Ascending aorta (tissue), 2 donors: Measurements from ENCODE around the gene NOL12. TPM values are rescaled to one million over a fixed set of nuclear protein-coding genes. Genes with fewer than 3 reads are reported as not detected.

Experiments used
- DNase-seq, 2 donors: peaks; one replicate each; pipeline ENCODE4 v3.0.0-alpha.2; 2019; ENCODE audit warnings: low spot score in 2 of 2
- H3K27ac ChIP-seq, 2 donors: fragments of 200-600 bp; sonication (generic); one replicate each; pipeline ENCODE4 v1.5.1; 2016 to 2017; ENCODE audit warnings: mild to moderate bottlenecking in 1 of 2
- H3K27me3 ChIP-seq: fragments of 200-600 bp; sonication (generic); one replicate; pipeline ENCODE4 v1.5.1; 2017
- H3K36me3 ChIP-seq, 2 donors: fragments of 200-600 bp; sonication (generic); one replicate each; pipeline ENCODE4 v1.5.1; 2016
- H3K4me1 ChIP-seq, 2 donors: fragments of 200-600 bp; sonication (generic); one replicate each; pipeline ENCODE4 v1.5.1; 2016 to 2017; ENCODE audit warnings: mild to moderate bottlenecking in 1 of 2
- H3K4me3 ChIP-seq, 2 donors: fragments of 200-600 bp; sonication (generic); one replicate each; pipeline ENCODE4 v1.5.1; 2016 to 2017; ENCODE audit warnings: mild to moderate bottlenecking in 1 of 2
- H3K9me3 ChIP-seq, 2 donors: fragments of 200-600 bp; sonication (generic); one replicate each; pipeline ENCODE4 v1.5.1; 2016
- CTCF ChIP-seq, 3 experiments: fragments of 200-600 bp in 2 of 3; fragments of 450-650 bp in 1 of 3; sonication (generic) in 2 of 3; IDR thresholded peaks; one replicate each; pipeline ENCODE4 v1.5.1; 2016 to 2019; ENCODE audit warnings: antibody characterized with exemption in 3 of 3, mild to moderate bottlenecking in 1 of 3, moderate library complexity in 1 of 3
- intact Hi-C: fragments of 100-400 bp; cut with DNase I; formaldehyde crosslinking; loops from one replicate; pipeline ENCODE4 v1.15.1; 2023
- total RNA-seq: library from RNA; depleted of rRNA; stranded (reverse); fragments of >200 nt; gene quantifications from one replicate; pipeline ENCODE4 v1.1.0, GENCODE V29; 2016

Gene NOL12
- total RNA-seq, 1 donor from 2014 or later: 4.0 TPM

GRCh38 chr22:37669586-37669985 lies 16.6 kb upstream of the NOL12 start:
- no peak overlapping the region for H3K27ac ChIP-seq
- intact Hi-C loops: no loop called here

GRCh38 chr22:37672206-37672919 lies 13.8 kb upstream of the NOL12 start:
- Histone ChIP-seq H3K27ac (peak overlapping the region; percentile 91 to 94), H3K4me3 (no peak overlapping the region), H3K27me3 (no peaks in the 10 kb centered on the region), H3K9me3 (no peaks in the 10 kb centered on the region), H3K4me1 (peaks cover 8 to 17% of the 10 kb centered on the region in 2 donors), H3K36me3 (peaks cover 0 to under 1% of the 10 kb centered on the region in 2 donors)
- DNase-seq: no peak
- intact Hi-C loops: no loop called here
- TF ChIP-seq CTCF (IDR thresholded peaks at IDR 0.05): no peak

More at GRCh38 chr22:37669586-37669985, 16.6 kb upstream of the NOL12 start:
- no peak for TF ChIP-seq CTCF (IDR thresholded peaks at IDR 0.05)
- Histone ChIP-seq H3K36me3 (peaks cover 13 to 14% of the 10 kb centered on the region in 2 donors), H3K9me3 (no peaks in the 10 kb centered on the region), H3K4me3 (no peak overlapping the region), H3K4me1 (peaks cover 7 to 14% of the 10 kb centered on the region in 2 donors), H3K27me3 (no peaks in the 10 kb centered on the region)
- DNase-seq: no peak

GRCh38 chr22:37672920-37673455 lies 13.2 kb upstream of the NOL12 start:
- no peak for DNase-seq
- Histone ChIP-seq H3K4me3 (no peak overlapping the region), H3K9me3 (no peaks in the 10 kb centered on the region), H3K36me3 (peaks cover 4 to 6% of the 10 kb centered on the region in 2 donors), H3K4me1 (peaks cover 12 to 23% of the 10 kb centered on the region in 2 donors), H3K27me3 (no peaks in the 10 kb centered on the region), H3K27ac (peak overlapping the region; percentile 91 to 94)
- no peak for TF ChIP-seq CTCF (IDR thresholded peaks at IDR 0.05)
- intact Hi-C loops: no loop called here

DNA sequence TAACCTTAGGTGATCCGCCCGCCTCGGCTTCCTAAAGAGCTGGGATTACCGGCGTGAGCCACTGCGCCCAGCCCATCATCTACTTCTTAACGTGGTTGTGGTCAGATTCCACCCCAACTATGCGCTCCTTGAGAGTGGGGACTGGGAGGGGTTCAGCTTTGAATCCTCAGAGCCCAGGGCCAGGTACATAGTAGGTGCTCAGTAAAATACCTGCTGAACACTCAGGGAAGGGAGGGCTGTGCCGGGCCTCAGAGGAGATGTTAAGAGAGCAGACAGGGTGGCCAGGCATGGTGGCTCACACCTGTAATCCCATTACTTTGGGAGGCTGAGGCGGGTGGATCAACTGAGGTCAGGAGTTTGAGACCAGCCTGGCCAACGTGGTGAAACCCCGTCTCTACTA lies 11.9 kb upstream of the NOL12 start:
- TF ChIP-seq CTCF (IDR thresholded peaks at IDR 0.05): no peak
- H3K27ac ChIP-seq: peak overlapping the region; percentile 91 to 94
- DNase-seq: no peak
- intact Hi-C loops: no loop called here
- no peaks in the 10 kb centered on the region for H3K27me3 ChIP-seq
- H3K9me3 ChIP-seq: no peaks in the 10 kb centered on the region
- H3K36me3 ChIP-seq: peaks cover 16 to 19% of the 10 kb centered on the region in 2 donors
- peak overlapping the region in 1 of 2 donors; percentile 81 for H3K4me3 ChIP-seq
- H3K4me1 ChIP-seq: peaks cover 15 to 30% of the 10 kb centered on the region in 2 donors

GRCh38 chr22:37674951-37675929 lies 10.9 kb upstream of the NOL12 start, which contains the start of gene LGALS1:
TSS of gene LGALS1 (plus strand) at chr22:37675636. CDS start at chr22:37675703, 67 bp downstream.
- Histone ChIP-seq H3K4me1 (peaks cover 15 to 30% of the 10 kb centered on the region in 2 donors), H3K36me3 (peaks cover 25 to 28% of the 10 kb centered on the region in 2 donors), H3K4me3 (peak within 1 kb of the TSS; percentile 58 to 81), H3K27me3 (no peaks in the 10 kb centered on the region), H3K27ac (peak within 1 kb of the TSS; percentile 91 to 94), H3K9me3 (no peaks in the 10 kb centered on the region)
- TF ChIP-seq CTCF (IDR thresholded peaks at IDR 0.05): peak in 1 of 3 experiments; percentile 14
- peak; percentile 94 to 99 for DNase-seq
- intact Hi-C loops: loop anchor here (1.0 to 5.0 kb wide), 4 partner anchors 17 to 132 kb away; partner anchors contain the start of genes CDC42EP1, GCAT and PDXP
